Astrocyte (in vitro differentiated cells and primary cell): ENCODE data around the gene LSM11. TPM values are rescaled to one million over a fixed set of nuclear protein-coding genes. Genes with fewer than 3 reads are reported as not detected.

Experiments used
- DNase-seq: peaks from one replicate; pipeline ENCODE4 v3.0.0-alpha.2; 2010; ENCODE audit warnings: low read depth
- FAIRE-seq: peaks from 2 replicates; lab custom pipeline; 2011; peaks lifted over from hg19 to GRCh38; lab: Jason Lieb, UNC
- H2AFZ ChIP-seq: 2 replicates; pipeline ENCODE4 v1.6.0; 2012; ENCODE audit warnings: low read depth, low read length, inconsistent platforms
- H3K27ac ChIP-seq: 2 replicates; pipeline ENCODE4 v1.5.1; 2011; ENCODE audit warnings: low read depth, low read length, inconsistent platforms
- H3K27me3 ChIP-seq: 2 replicates; pipeline ENCODE4 v1.6.0; 2011; ENCODE audit warnings: low read length, inconsistent platforms; ENCODE audit not compliant: insufficient read depth
- H3K36me3 ChIP-seq: 2 replicates; pipeline ENCODE4 v1.5.1; 2011; ENCODE audit warnings: low read length, inconsistent platforms; ENCODE audit not compliant: insufficient read depth
- H3K4me1 ChIP-seq: 2 replicates; pipeline ENCODE4 v1.5.1; 2011; ENCODE audit warnings: low read length, inconsistent platforms; ENCODE audit not compliant: insufficient read depth
- H3K4me2 ChIP-seq: 2 replicates; pipeline ENCODE4 v1.6.0; 2012; ENCODE audit warnings: low read length, inconsistent platforms
- H3K4me3 ChIP-seq: 2 replicates; pipeline ENCODE4 v1.5.1; 2011; ENCODE audit warnings: low read depth, mild to moderate bottlenecking, low read length, inconsistent platforms; ENCODE audit not compliant: insufficient read depth
- H3K79me2 ChIP-seq: 2 replicates; pipeline ENCODE4 v1.6.0; 2012; ENCODE audit warnings: mild to moderate bottlenecking, low read length, inconsistent platforms; ENCODE audit not compliant: insufficient read depth
- H3K9ac ChIP-seq: 2 replicates; pipeline ENCODE4 v1.6.0; 2012; ENCODE audit warnings: mild to moderate bottlenecking, low read length, inconsistent platforms
- H3K9me3 ChIP-seq: 2 replicates; pipeline ENCODE4 v1.5.1; 2012; ENCODE audit warnings: low read depth, mild to moderate bottlenecking, low read length, inconsistent platforms; ENCODE audit not compliant: insufficient read depth
- H4K20me1 ChIP-seq: 2 replicates; pipeline ENCODE4 v1.6.0; 2012; ENCODE audit warnings: low read length, inconsistent platforms; ENCODE audit not compliant: insufficient read depth
- H3K27ac Mint-ChIP-seq: one replicate; pipeline ENCODE4 v1.8.0; 2021; ENCODE audit warnings: mild to moderate bottlenecking, mixed read lengths; ENCODE audit not compliant: unreplicated experiment
- H3K27me3 Mint-ChIP-seq: one replicate; pipeline ENCODE4 v1.8.0; 2021; ENCODE audit warnings: low read depth, mixed read lengths; ENCODE audit not compliant: unreplicated experiment
- H3K36me3 Mint-ChIP-seq: one replicate; pipeline ENCODE4 v1.8.0; 2021; ENCODE audit warnings: low read depth, mixed read lengths; ENCODE audit not compliant: unreplicated experiment
- H3K4me1 Mint-ChIP-seq: one replicate; pipeline ENCODE4 v1.8.0; 2021; ENCODE audit warnings: low read depth, mixed read lengths; ENCODE audit not compliant: unreplicated experiment
- H3K4me3 Mint-ChIP-seq: one replicate; pipeline ENCODE4 v1.8.0; 2021; ENCODE audit warnings: mild to moderate bottlenecking, moderate library complexity, mixed read lengths; ENCODE audit not compliant: unreplicated experiment
- H3K9me3 Mint-ChIP-seq: one replicate; pipeline ENCODE4 v1.8.0; 2021; ENCODE audit warnings: mild to moderate bottlenecking, mixed read lengths; ENCODE audit not compliant: unreplicated experiment
- EZH2 ChIP-seq: IDR thresholded peaks from 2 replicates; pipeline ENCODE4 v1.6.1; 2012; ENCODE audit warnings: mild to moderate bottlenecking, low read length, inconsistent platforms; ENCODE audit not compliant: insufficient read depth
- total RNA-seq: library from RNA; stranded (reverse); gene quantifications from 2 replicates; pipeline ENCODE4 v1.2.1, GENCODE V29; 2021
- TF ChIP-seq, protein P1 (sequence below): IDR thresholded peaks from 2 replicates; pipeline ENCODE4 v1.5.1; 2011; ENCODE audit warnings: low read depth, mild to moderate bottlenecking, inconsistent platforms, low read length, moderate library complexity; ENCODE audit not compliant: insufficient read depth

The LSM11 gene
- total RNA-seq, 1 donor from 2014 or later: 4.7 TPM

DNA sequence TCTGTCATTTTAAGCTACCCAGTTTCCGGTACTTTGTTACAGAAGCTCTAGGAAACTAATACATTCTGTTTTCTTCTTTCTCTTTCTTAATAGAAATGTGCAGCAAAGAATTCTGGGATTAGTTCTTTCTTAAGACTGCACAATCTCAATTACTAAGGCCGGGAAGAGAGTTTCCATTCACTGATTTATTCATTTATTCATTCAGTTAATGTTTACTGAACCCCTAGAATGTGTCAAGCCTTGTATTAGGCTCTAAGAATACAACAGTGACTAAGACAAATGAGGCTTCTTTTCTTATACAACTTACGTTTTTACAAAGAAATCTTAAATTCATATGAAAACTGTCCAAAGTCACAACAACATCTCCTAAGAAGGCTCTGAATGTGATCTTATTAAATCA, 39.8 kb upstream of the LSM11 start:
- FAIRE-seq: no peak
- no peak overlapping the region for H3K4me3 Mint-ChIP-seq

DNA sequence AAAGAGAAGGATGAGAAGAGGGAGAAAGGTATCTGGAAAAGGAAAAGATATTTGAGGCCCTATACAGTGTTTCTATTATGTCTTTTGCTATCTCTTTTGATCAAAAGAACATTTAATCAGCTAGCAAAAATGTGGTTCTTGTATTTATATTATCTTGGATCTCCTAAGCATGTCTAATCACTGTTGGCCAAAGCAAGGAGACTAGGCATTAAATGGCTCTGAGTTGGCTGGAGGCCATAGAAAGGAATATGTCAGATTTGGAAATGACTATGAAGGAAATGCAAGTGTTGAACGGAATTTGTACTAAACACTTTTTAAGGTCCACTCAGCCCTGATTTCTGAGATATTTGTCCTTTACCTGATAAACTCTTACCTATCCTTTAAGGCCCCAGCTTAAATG, 34.6 kb upstream of the LSM11 start:
- no peaks in the 10 kb centered on the region for H3K27me3 ChIP-seq
- no peaks in the 10 kb centered on the region for H3K79me2 ChIP-seq
- H3K4me3 Mint-ChIP-seq: no peak overlapping the region
- H3K4me1 Mint-ChIP-seq: peaks cover 10% of the 10 kb centered on the region
- H3K9ac ChIP-seq: no peak overlapping the region
- no peak for FAIRE-seq
- H3K36me3 Mint-ChIP-seq: no peaks in the 10 kb centered on the region
- no peak overlapping the region for H3K27ac ChIP-seq
- no peaks in the 10 kb centered on the region for H4K20me1 ChIP-seq
- peaks cover 2% of the 10 kb centered on the region for H3K27me3 Mint-ChIP-seq
- peaks cover 14% of the 10 kb centered on the region for H3K4me1 ChIP-seq
- H2AFZ ChIP-seq: no peak overlapping the region
- no peaks in the 10 kb centered on the region for H3K9me3 ChIP-seq
- no peaks in the 10 kb centered on the region for H3K36me3 ChIP-seq
- no peak overlapping the region for H3K27ac Mint-ChIP-seq
- no peak overlapping the region for H3K4me3 ChIP-seq
- peak; percentile 53 for DNase-seq
- TF ChIP-seq, protein P1, sequence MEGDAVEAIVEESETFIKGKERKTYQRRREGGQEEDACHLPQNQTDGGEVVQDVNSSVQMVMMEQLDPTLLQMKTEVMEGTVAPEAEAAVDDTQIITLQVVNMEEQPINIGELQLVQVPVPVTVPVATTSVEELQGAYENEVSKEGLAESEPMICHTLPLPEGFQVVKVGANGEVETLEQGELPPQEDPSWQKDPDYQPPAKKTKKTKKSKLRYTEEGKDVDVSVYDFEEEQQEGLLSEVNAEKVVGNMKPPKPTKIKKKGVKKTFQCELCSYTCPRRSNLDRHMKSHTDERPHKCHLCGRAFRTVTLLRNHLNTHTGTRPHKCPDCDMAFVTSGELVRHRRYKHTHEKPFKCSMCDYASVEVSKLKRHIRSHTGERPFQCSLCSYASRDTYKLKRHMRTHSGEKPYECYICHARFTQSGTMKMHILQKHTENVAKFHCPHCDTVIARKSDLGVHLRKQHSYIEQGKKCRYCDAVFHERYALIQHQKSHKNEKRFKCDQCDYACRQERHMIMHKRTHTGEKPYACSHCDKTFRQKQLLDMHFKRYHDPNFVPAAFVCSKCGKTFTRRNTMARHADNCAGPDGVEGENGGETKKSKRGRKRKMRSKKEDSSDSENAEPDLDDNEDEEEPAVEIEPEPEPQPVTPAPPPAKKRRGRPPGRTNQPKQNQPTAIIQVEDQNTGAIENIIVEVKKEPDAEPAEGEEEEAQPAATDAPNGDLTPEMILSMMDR: no peak
- no peak for TF ChIP-seq EZH2
- H3K4me2 ChIP-seq: no peak overlapping the region
- H3K9me3 Mint-ChIP-seq: no peaks in the 10 kb centered on the region

More for the DNA sequence above, 39.8 kb upstream of the LSM11 start:
- H3K27ac ChIP-seq: no peak overlapping the region
- H3K36me3 ChIP-seq: no peaks in the 10 kb centered on the region
- no peaks in the 10 kb centered on the region for H3K4me1 ChIP-seq
- peaks cover 2% of the 10 kb centered on the region for H3K27me3 Mint-ChIP-seq
- no peak for DNase-seq
- TF ChIP-seq, protein P1: no peak
- no peak for TF ChIP-seq EZH2
- no peaks in the 10 kb centered on the region for H3K36me3 Mint-ChIP-seq
- no peaks in the 10 kb centered on the region for H3K27me3 ChIP-seq
- peaks cover 8% of the 10 kb centered on the region for H3K9me3 Mint-ChIP-seq
- H4K20me1 ChIP-seq: no peaks in the 10 kb centered on the region
- no peaks in the 10 kb centered on the region for H3K9me3 ChIP-seq
- H3K27ac Mint-ChIP-seq: no peak overlapping the region
- no peak overlapping the region for H2AFZ ChIP-seq
- no peaks in the 10 kb centered on the region for H3K79me2 ChIP-seq
- no peak overlapping the region for H3K4me3 ChIP-seq
- no peak overlapping the region for H3K9ac ChIP-seq
- no peak overlapping the region for H3K4me2 ChIP-seq
- no peaks in the 10 kb centered on the region for H3K4me1 Mint-ChIP-seq

GRCh38 chr5:157709346-157709745, 34.2 kb upstream of the LSM11 start:
- Mint-ChIP-seq H3K4me1 (peaks cover 15% of the 10 kb centered on the region), H3K4me3 (no peak overlapping the region), H3K36me3 (no peaks in the 10 kb centered on the region), H3K9me3 (no peaks in the 10 kb centered on the region), H3K27ac (no peak overlapping the region), H3K27me3 (no peaks in the 10 kb centered on the region)
- Histone ChIP-seq H3K36me3 (no peaks in the 10 kb centered on the region), H4K20me1 (no peaks in the 10 kb centered on the region), H2AFZ (no peak overlapping the region), H3K27me3 (no peaks in the 10 kb centered on the region), H3K9me3 (no peaks in the 10 kb centered on the region), H3K9ac (no peak overlapping the region), H3K4me3 (no peak overlapping the region), H3K27ac (no peak overlapping the region), H3K4me1 (peaks cover 19% of the 10 kb centered on the region), H3K4me2 (no peak overlapping the region), H3K79me2 (no peaks in the 10 kb centered on the region)
- FAIRE-seq (no peak), DNase-seq (no peak)
- no peak for TF ChIP-seq EZH2
- TF ChIP-seq, protein P1: no peak
